22Rv1 (cell line): ENCODE results near the gene USP14.

Source experiments
- ZFX ChIP-seq: fragments of 450-650 bp; IDR thresholded peaks from 2 replicates; pipeline ENCODE4 v1.6.1; 2017; ENCODE audit warnings: antibody characterized with exemption, borderline replicate concordance
- TF ChIP-seq, protein P1 (sequence below): fragments of 450-650 bp; IDR thresholded peaks from 2 replicates; pipeline ENCODE4 v1.5.1; 2017; ENCODE audit warnings: mild to moderate bottlenecking

DNA sequence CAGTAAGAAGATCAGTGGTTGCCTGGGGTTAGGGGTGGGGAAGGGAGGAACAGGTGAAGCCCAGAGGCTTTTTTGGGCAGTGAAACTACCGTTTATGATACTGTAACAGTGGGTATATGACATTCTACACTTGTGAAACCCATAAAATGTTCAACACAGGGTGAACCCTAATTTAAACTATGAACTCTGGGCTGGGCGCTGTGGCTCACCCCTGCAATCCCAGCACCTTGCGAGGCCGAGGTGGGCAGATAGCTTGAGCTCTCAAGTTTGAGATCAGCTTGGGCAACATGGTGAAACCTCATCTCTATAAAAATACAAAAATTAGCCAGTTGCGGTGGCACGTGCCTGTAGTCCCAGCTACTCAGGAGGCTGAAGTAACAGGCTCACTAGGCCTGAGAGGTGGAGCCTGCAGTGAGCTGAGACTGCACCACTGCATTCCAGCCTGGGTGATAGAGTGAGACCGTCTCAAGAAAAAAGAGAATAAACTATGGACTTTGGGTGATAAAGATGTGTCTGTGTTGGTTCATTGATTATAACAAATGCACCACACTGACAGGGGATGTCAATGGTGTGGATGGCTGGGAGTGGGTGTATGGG is 17.6 kb upstream of the USP14 start:
- TF ChIP-seq, protein P1, sequence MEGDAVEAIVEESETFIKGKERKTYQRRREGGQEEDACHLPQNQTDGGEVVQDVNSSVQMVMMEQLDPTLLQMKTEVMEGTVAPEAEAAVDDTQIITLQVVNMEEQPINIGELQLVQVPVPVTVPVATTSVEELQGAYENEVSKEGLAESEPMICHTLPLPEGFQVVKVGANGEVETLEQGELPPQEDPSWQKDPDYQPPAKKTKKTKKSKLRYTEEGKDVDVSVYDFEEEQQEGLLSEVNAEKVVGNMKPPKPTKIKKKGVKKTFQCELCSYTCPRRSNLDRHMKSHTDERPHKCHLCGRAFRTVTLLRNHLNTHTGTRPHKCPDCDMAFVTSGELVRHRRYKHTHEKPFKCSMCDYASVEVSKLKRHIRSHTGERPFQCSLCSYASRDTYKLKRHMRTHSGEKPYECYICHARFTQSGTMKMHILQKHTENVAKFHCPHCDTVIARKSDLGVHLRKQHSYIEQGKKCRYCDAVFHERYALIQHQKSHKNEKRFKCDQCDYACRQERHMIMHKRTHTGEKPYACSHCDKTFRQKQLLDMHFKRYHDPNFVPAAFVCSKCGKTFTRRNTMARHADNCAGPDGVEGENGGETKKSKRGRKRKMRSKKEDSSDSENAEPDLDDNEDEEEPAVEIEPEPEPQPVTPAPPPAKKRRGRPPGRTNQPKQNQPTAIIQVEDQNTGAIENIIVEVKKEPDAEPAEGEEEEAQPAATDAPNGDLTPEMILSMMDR, result no peak
- TF ChIP-seq ZFX, result no peak
